NAMALWA (cell line): ENCODE results near the gene PLN.

Experiments used
- DNase-seq: peaks from one replicate; pipeline ENCODE4 v3.0.0-alpha.2; 2015; ENCODE audit warnings: low spot score

PLN gene

GRCh38 chr6:118548136-118548535 lies at the start of gene PLN:
PLN (plus strand) TSS chr6:118548296; CDS start chr6:118558922, 10,626 bp downstream.
- DNase-seq, result no peak

DNA sequence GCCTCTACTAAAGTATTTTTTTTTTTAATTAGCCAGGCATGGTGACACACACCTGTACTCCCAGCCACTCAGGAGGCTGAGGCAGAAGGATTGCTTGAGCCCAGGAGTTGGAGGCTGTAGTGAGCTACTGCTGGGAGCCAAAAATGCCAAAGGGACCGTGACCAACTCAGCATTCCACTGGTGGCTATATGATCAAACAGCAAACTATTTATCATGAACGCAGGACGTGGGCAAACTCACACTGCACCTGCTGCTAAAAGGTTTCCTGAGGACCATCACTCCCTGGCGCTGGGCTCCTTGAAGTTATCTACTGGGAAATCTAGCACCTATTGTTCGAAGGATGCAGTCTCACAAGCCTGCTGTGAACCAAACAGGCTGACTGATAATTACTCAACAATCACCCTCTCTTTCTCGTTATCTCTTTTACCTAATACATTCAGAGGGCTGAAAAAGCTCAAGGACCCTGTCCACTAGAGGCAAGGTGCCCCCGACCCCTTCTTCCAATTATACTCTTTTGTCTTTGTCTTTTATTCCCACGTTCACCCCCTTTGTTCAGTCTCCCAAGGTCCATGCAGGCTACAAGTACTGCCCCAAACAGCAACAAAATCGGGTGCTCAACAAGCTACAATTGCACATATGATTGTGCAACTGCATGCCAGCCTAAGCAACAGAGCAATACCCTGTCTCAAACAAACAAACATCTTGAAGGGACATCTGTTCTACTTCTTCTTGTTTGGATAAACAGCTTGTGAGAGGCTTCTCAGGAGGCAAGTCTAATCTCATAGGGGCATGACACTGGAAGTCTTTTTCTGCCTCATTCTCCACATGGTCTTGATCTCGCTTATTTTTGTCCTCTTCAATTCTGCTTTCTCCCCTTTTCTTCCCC lies 47.7 kb upstream of the PLN start:
- DNase-seq, result no peak

DNA sequence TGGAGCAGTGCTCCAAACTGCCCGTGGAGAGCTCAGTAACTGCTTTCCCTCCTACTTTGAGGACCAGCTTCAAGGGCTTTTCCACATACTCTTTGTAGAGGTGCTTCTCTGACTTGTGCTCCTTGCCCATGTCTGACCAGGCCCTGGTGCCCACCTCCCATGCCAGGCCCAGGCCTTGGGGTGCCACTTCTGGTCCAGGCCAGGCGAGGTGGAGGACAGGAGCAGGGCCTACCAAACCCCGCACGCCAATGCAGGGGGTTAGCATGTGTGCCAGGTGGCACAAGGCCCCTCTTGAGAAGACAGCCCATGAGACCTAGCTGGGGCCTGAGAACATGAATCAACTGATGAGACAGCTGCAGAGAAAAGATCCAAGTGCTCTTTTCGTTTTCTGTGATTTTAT lies 47.0 kb upstream of the PLN start:
- DNase-seq, result no peak

DNA sequence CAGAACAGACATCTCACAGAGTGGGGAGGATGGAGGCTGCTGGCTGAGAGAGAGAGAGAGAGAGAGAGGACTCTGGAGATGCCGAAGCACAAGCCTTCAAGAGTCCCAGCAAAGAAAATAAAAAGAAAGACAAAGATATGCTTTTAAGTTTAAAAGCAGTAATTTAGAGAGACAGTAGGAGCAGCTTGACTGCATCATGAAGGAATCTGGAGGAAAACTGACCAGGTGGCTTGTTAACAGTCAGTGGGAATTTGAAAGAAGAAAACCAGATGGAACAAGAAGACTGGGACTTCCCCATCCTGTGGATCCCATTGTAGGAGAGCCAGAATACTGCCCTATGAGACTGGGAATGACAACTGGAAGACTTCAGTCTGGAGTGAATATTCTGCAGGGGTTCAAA lies 46.3 kb upstream of the PLN start:
- no peak for DNase-seq

DNA sequence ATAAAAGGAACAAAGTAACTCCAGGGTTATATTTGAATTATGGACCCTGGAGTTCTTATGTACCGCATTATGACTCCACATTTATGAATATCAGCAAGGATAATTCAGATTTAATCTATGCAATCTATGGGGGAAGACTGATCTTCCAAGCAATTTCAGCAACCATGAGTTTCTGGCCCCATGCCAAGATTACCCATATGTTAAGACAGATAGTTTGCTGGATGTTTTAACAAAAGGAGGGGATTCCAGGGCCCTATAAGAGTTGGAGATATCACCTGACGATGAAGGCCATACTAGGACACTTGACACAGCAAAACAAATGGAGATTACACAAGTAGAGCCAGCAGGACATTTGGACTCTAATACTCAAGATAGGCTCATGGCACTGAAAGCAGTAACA lies 45.9 kb upstream of the PLN start:
- DNase-seq, result no peak

DNA sequence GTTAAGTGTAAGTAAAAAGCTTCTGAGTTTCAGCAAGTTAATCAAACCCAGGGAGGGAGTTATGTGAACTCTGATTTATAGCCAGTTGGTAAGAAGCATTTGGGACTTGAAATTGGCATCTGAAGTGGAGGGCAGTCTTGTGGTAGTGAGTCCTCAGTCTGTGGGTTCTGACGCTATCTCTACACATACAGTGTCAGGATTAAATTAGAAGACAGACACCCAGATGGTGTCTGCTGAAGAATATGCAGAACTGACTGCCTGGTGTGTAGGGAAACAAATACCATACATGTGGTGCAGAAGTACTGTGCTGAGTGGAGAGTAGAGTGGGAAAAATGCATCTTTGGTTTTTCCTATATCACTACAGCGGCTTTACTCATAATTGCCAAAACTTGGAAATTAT lies 43.5 kb upstream of the PLN start:
- no peak for DNase-seq

DNA sequence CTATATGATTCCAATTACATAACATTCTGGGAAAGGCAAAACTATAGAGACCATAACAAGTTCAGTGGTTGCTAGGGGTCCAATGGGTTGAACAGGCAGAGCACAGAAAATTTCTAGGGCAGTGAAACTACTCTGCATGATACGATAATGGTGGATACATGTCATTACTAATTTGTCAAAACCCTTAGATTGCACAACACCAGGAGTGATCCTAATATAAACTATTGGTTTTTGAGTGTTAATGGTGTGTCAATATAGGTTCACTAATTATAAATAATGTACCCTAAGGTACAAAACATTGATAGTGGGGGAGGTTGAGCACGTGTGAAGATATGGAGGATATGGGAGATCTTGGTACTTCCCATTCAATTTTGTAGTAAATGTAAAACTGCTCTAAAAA lies 42.4 kb upstream of the PLN start:
- no peak for DNase-seq

- no peak for DNase-seq
Observed at GRCh38 chr6:118506071-118506638, 41.9 kb upstream of the PLN start.

- no peak for DNase-seq
Observed at GRCh38 chr6:118507636-118508035, 40.5 kb upstream of the PLN start.

DNA sequence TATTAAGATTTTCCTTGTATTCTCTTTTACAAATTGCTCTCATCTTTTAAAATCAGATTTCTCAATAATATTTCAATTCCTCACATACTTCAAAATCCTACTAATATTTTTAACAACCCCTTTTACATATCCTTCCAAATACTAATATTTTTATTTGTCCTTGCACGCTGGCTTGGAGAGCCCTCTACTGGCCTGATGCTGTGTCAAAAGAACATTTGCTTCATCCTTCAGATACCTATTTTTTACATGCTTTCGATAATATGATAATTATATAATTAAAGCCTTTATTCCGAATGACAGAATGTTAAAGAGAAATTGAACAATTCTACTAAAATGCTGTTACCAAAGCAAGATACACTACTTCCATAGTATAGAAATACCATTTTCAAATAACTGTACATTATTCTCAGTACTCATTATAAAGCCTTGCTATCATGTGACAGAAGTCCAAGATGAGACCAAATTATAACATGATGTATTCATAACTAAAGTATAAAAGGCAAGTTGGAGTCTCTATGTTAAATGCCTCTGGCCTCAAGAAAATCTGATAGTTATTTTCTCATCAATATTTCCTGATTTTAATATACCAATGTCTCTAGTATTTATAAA lies 39.0 kb upstream of the PLN start:
- peak; percentile 44 for DNase-seq

DNA sequence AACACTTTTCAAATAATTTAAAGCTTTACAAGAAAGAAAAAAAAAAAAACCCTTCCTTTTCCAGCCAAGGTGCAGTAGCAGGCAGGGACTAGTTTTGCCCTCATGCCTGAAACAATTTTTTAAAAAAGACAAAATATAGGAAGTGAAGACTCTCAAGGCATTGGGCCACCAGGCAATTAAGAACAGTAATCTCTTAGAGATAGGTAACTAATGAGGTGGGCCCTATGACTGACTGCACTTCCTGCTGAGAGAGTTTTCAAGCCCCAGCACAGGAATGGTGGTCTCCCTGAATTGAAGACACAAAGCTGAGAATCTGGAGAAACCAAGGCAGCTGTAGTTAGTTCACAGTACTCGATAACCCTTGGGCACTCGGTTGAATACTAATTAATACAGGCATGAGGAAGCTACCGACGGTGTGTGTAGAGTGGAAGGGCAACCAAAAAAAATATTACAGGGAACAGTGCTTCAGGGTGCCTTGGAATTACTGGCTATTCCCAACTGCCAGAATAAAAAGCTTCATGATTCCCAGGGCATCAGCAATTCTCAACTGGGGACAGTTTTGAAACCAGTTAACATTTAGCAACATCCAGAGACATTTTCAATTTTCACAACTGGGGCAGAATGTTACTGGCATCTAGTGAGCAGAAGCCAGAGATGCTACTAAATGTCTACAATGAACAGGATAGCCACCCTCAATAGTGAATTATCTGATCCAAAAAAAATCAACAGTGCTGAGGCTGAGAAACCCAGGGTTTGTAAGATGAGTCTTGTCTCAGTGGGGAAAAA lies 36.0 kb upstream of the PLN start:
- no peak for DNase-seq

DNA sequence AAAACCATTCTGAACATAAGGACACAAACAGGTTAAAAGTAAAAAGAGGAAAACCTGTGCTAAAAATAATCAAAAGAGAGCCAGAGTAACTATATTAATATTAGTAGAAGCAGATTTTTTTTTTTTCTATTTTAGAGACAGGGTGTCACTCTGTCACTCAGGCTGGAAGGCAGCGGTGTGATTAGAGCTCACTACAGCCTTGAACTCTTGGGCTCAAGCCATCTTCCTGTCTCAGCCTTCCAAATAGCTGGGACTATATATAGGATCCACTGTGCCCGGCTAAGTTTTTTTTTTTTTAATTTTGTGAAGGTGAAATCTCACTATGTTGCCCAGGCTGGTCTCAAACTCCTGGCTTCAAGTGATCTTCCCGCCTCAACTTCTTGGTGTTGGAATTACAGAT lies 33.4 kb upstream of the PLN start:
- DNase-seq, result no peak

DNA sequence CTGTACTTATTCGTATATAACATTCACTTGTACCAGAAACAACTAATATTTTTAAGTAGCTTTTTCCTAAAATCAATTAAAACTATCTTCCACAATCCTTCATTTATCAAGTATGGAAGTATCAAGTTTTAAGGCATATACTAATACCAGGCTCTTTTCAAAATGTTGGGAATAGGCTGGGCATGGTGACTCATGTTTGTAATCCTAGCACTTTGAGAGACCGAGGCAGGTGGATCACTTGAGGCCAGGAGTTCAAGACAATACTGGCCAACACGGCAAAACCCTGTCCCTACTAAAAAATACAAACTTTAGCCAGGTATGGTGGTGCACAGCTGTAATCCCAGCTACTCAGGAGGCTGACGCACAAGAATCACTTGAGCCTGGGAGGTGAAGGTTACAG lies 25.7 kb upstream of the PLN start:
- no peak for DNase-seq

DNA sequence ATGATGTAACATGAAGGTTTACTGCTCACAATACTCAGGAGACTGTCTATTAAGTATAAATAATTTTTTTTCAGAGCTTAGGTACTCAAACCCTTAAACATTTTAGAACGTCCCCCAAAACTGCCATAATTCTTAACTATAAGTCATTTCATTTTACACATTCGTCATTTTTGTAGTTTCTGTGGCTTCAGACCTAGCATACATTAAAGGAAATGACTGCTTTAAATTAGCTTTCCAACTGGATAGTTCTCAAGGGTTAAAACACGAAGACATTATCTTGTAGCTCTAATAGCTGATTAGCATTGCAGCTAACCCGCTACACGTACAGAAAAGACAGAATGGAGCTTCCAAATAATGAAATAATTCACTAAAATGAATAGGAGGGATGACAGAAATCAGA lies 24.9 kb upstream of the PLN start:
- no peak for DNase-seq

DNA sequence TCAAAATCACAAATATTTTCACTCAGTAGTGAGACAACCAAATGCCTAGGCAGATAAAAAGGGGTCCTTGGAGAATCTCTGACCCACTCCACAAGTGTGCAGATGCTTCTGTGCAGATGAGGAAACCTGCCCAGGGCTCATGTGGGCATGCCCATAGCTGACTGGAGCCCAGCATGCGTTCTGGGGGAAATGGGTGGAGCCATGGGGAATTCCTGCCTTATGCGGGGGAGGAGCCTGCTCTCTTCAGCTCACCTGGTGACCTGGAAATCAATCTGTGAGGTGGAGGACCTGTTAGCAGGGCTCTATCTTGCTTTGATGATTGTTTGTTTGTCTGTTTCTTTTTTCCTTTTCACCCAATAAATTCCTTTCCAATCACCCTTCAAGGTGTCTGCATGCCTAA lies 23.4 kb upstream of the PLN start:
- DNase-seq, result no peak

DNA sequence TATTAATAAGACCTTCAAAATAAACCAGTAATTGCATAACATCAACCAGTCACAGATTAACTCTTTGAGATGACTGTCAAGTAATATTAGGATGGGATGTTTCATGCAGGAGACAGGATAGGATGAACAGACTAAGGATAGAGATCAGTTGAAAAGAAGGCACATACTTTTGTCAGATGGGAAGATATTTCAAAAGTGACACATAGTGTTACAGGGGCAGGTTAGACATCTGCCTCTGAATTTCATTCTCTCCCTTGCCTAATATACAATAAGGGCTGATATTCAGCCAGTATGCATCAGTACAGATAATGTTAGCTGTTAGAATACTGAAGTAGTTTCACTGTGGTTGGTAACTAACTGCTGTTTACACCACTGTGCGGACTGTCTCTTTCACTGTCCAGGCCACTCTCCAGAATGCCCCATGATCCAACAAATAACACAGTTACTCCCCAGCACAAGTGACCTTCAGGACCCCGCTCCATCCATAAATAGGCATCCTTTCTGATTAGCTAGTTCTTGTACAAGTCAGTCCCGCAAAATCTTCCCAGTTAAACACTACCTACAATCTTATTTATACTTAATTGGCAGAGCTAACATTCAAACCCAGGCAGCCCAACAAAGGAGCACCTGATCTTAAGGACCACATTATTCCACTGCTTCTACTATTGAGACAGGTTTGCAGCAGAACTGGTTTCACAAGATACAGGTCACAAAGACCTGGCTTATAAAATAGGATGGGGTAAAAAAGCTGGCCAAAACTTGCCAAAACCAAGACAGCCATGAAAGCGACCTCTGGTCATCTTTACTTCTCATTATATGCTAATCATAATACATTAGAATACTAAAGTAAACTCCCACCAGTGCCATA lies 21.9 kb upstream of the PLN start:
- DNase-seq, result no peak

- no peak for DNase-seq
Observed at GRCh38 chr6:118528129-118528528, 20.0 kb upstream of the PLN start.

GRCh38 chr6:118529756-118530155 lies 18.3 kb upstream of the PLN start:
- no peak for DNase-seq

DNA sequence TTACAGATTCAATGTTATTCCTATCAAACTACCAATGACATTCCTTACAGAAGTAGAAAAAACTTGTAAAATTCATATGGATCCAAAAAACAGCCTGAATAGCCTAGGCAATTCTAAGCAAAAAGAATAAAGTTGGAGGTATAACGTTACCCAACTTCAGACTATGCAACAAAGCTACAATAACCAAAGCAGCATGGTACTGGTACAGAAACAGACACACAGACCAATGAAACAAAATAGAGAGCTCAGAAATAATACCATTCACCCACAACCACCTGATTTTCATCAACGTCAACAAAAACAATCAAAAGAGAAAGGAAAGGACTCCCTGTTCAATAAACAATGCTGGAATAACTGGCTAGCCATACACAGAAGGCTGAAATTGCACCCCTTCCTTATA lies 17.2 kb upstream of the PLN start:
- no peak for DNase-seq

DNA sequence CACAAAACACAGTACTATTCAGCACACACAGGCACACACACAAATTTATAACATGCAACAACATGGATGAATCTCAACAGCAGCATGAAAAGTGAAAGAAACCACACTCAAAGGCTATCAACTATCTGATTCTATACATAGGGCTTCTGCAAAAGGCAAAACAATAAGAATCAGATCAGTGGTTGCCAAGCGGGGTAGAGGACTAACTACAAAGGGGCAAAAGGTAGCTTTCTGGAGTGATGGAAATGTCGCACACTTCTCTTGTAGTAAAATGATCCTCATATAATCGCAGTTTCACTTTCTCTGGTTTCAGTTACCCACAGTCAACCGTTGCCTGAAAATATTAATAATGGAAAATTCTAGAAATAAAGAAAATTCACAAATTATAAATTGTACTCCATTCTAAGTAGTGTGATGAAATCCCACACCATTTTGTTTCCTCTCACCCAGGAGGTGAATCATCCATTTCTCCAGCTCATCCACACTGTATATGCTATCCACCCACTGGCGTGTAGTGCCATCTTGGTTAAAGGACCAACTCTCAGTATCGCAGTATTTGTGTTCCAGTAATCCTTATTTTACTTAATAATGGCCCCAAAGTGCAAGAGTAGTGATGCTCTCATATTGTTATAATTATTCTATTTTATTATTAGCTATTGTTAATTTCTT lies 12.8 kb upstream of the PLN start:
- no peak for DNase-seq

DNA sequence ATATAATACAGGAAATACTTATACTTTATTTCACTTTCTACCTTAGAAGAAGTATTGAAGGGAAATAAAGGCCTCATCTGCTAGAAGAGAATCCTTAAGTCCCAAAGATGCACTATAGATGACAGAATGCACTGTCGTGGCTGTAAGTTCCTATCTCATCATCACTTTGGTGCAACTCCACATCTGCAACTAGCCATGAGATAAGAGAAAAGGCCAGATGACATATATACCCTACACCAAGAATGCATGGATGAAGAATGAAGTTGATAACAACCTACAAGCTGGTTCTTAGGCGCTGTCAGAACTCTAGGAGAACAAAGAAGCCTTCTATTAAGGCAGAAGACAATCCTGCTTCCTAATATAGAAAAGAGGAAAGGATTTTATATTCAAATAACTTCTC lies 11.6 kb upstream of the PLN start:
- no peak for DNase-seq
